Astrocyte (in vitro differentiated cells and primary cell): ENCODE data around the gene VKORC1.

ENCODE experiments used
- CTCF ChIP-seq: IDR thresholded peaks from 2 replicates; pipeline ENCODE4 v1.5.1; 2011; ENCODE audit warnings: low read depth, mild to moderate bottlenecking, inconsistent platforms, low read length, moderate library complexity; ENCODE audit not compliant: insufficient read depth
- EZH2 ChIP-seq: IDR thresholded peaks from 2 replicates; pipeline ENCODE4 v1.6.1; 2012; ENCODE audit warnings: mild to moderate bottlenecking, low read length, inconsistent platforms; ENCODE audit not compliant: insufficient read depth

- TF ChIP-seq CTCF, result no peak
- TF ChIP-seq EZH2, result no peak
These were observed 23.0 kb upstream of the VKORC1 start, which contains the start of gene KAT8 for GRCh38 chr16:31117384-31118222.
